GM12878 (cell line): ENCODE data around the gene RETREG1. TPM values are rescaled to one million over a fixed set of nuclear protein-coding genes. Genes with fewer than 3 reads are reported as not detected.

Experiments used
- ATAC-seq: fragments of 200-7000 bp; cut with Tn5 transposase; 3 replicates; pipeline ENCODE4 v1.9.1; 2020; ENCODE audit warnings: mild to moderate bottlenecking, moderate library complexity
- BruUV-seq: library from RNA; stranded (reverse); fragments of 400-500 nt; replicated peaks from 2 replicates; lab custom pipeline; 2021; lab: Mats Ljungman, UMichigan
- CTCF ChIA-PET: fragments of 300-600 bp; sonication (Branson Sonifier 250); formaldehyde crosslinking; extraction: SDS; loops from one replicate; lab custom pipeline; 2021; ENCODE audit warnings: inconsistent platforms; lab: Yijun Ruan, JAX
- POLR2A ChIA-PET: fragments of 350-600 bp; formaldehyde crosslinking; extraction: SDS; loops from one replicate; lab custom pipeline; 2021; ENCODE audit warnings: inconsistent platforms; lab: Charles Lee
- RAD21 ChIA-PET: fragments of 300-600 bp; sonication (Branson Sonifier 250); formaldehyde crosslinking; loops from one replicate; lab custom pipeline; 2023; ENCODE audit warnings: antibody characterized with exemption; ENCODE audit not compliant: unreplicated experiment; lab: Charles Lee
- SMC1A ChIA-PET: fragments of 300-600 bp; sonication (Branson Sonifier 250); formaldehyde crosslinking; loops from one replicate; lab custom pipeline; 2023; ENCODE audit not compliant: unreplicated experiment, uncharacterized antibody; lab: Charles Lee
- DNase-seq: peaks from one replicate; pipeline ENCODE4 v3.0.0-alpha.2; 2011; ENCODE audit warnings: low read depth, low spot score
- FAIRE-seq: peaks from 3 replicates; lab custom pipeline; 2011; peaks lifted over from hg19 to GRCh38; lab: Jason Lieb, UNC
- H2AFZ ChIP-seq: 2 replicates; pipeline ENCODE4 v1.6.0; 2011; ENCODE audit warnings: low read depth, low read length, control low read depth; ENCODE audit not compliant: control insufficient read depth
- H3K27ac ChIP-seq: 2 replicates; pipeline ENCODE4 v1.5.1; 2011; ENCODE audit warnings: control low read depth; ENCODE audit not compliant: control insufficient read depth, insufficient read depth
- H3K27me3 ChIP-seq, 2 experiments: replicated peaks in 1 of 2; 2 replicates each; pipeline versions ENCODE4 v1.6.0 to v1.6.1; 2011; ENCODE audit warnings: low read length in 1 of 2; ENCODE audit not compliant: control insufficient read depth in 2 of 2, insufficient read depth in 2 of 2
- H3K36me3 ChIP-seq, 2 experiments: 2 replicates each; pipeline ENCODE4 v1.5.1; 2011; ENCODE audit warnings: low read length in 1 of 2; ENCODE audit not compliant: control insufficient read depth in 2 of 2, insufficient read depth in 2 of 2
- H3K4me1 ChIP-seq: 2 replicates; pipeline ENCODE4 v1.6.1; 2011; ENCODE audit warnings: mild to moderate bottlenecking, low read length, moderate library complexity, mixed read lengths; ENCODE audit not compliant: control insufficient read depth, insufficient read depth
- H3K4me2 ChIP-seq: 2 replicates; pipeline ENCODE4 v1.6.0; 2011; ENCODE audit warnings: control low read depth; ENCODE audit not compliant: control insufficient read depth, insufficient read depth
- H3K4me3 ChIP-seq: fragments of 200-600 bp; sonication (generic); 2 replicates; pipeline ENCODE4 v1.5.1; 2016
- H3K79me2 ChIP-seq: 2 replicates; pipeline ENCODE4 v1.6.0; 2011; ENCODE audit warnings: low read length; ENCODE audit not compliant: control insufficient read depth, insufficient read depth
- H3K9ac ChIP-seq: 2 replicates; pipeline ENCODE4 v1.8.0; 2011; ENCODE audit warnings: low read length, control low read depth, mixed read lengths; ENCODE audit not compliant: control insufficient read depth, insufficient read depth
- H3K9me3 ChIP-seq: replicated peaks from 3 replicates; pipeline ENCODE4 v1.5.1; 2011; ENCODE audit warnings: mild to moderate bottlenecking, low read length; ENCODE audit not compliant: control insufficient read depth, insufficient read depth
- H4K20me1 ChIP-seq: 2 replicates; pipeline ENCODE4 v1.6.0; 2011; ENCODE audit not compliant: control insufficient read depth, insufficient read depth
- CBX5 ChIP-seq: sonication (generic); IDR thresholded peaks from 2 replicates; pipeline ENCODE4 v1.6.1; 2016; ENCODE audit warnings: low read depth, moderate library complexity, mild to moderate bottlenecking, inconsistent platforms
- DPF2 ChIP-seq: fragments of 450-650 bp; IDR thresholded peaks from 2 replicates; pipeline ENCODE4 v1.6.1; 2017; ENCODE audit warnings: mild to moderate bottlenecking
- FOXM1 ChIP-seq: IDR thresholded peaks from 2 replicates; pipeline ENCODE4 v1.6.1; 2012; ENCODE audit warnings: low read depth, mild to moderate bottlenecking, inconsistent platforms, low read length, moderate library complexity
- HDAC6 ChIP-seq: fragments of 200-600 bp; sonication (generic); IDR thresholded peaks from one replicate; pipeline ENCODE4 v1.8.0; 2017; ENCODE audit warnings: antibody characterized with exemption; ENCODE audit not compliant: unreplicated experiment
- IRF4 ChIP-seq: IDR thresholded peaks from 2 replicates; pipeline ENCODE4 v1.6.1; 2011; ENCODE audit warnings: low read depth, low read length
- KAT2A ChIP-seq: conservative IDR thresholded peaks from 2 replicates; pipeline ENCODE4 v1.6.1; 2011; ENCODE audit warnings: low read depth, low read length; ENCODE audit not compliant: control insufficient read depth
- MAX ChIP-seq: IDR thresholded peaks from 2 replicates; pipeline ENCODE4 v1.6.1; 2012; ENCODE audit warnings: low read depth, low read length, improper control_type of control experiment
- NR2C1 ChIP-seq: fragments of 450-650 bp; IDR thresholded peaks from 2 replicates; pipeline ENCODE4 v1.6.1; 2017; ENCODE audit warnings: antibody characterized with exemption, mild to moderate bottlenecking, moderate library complexity
- POLR2A ChIP-seq: IDR thresholded peaks from 2 replicates; pipeline ENCODE4 v1.6.1; 2011; ENCODE audit warnings: low read depth, mild to moderate bottlenecking, low read length
- SMAD1 ChIP-seq: fragments of 450-650 bp; IDR thresholded peaks from 2 replicates; pipeline ENCODE4 v1.6.1; 2018; ENCODE audit warnings: mild to moderate bottlenecking, low read depth; ENCODE audit not compliant: partially characterized antibody
- STAT3 ChIP-seq: IDR thresholded peaks from 2 replicates; pipeline ENCODE4 v1.6.1; 2011; ENCODE audit warnings: low read depth, low read length, improper control_type of control experiment
- TAF1 ChIP-seq: IDR thresholded peaks from 2 replicates; pipeline ENCODE4 v1.6.1; 2011; ENCODE audit warnings: mild to moderate bottlenecking, low read depth, low read length, borderline replicate concordance
- YY1 ChIP-seq: IDR thresholded peaks from 2 replicates; pipeline ENCODE4 v1.6.1; 2011; ENCODE audit warnings: low read depth, mild to moderate bottlenecking, low read length
- ZBTB11 ChIP-seq: fragments of 450-650 bp; formaldehyde crosslinking; IDR thresholded peaks from 2 replicates; pipeline ENCODE4 v1.5.0; 2022; ENCODE audit warnings: mild to moderate bottlenecking, missing genetic modification characterization
- ZBTB40 ChIP-seq: fragments of 450-650 bp; IDR thresholded peaks from 2 replicates; pipeline ENCODE4 v1.6.1; 2016; ENCODE audit warnings: mild to moderate bottlenecking, moderate library complexity, borderline replicate concordance
- ZNF207 ChIP-seq: fragments of 450-650 bp; IDR thresholded peaks from 2 replicates; pipeline ENCODE4 v1.6.1; 2014; ENCODE audit warnings: antibody characterized with exemption, mild to moderate bottlenecking, borderline replicate concordance
- ZNF24 ChIP-seq: fragments of 450-650 bp; IDR thresholded peaks from 2 replicates; pipeline ENCODE4 v1.6.1; 2017; ENCODE audit warnings: antibody characterized with exemption, mild to moderate bottlenecking
- WGBS: methylation state at CpG from one replicate; pipeline ENCODE4 v1.1.6; 2016; ENCODE audit warnings: low lambda C conversion rate; ENCODE audit not compliant: insufficient replicate concordance, insufficient coverage; ENCODE audit errors: missing lambda C conversion rate; 5-methylcytosine and 5-hydroxymethylcytosine counted together
- in situ Hi-C: fragments of 300-500 bp; cut with MboI; formaldehyde crosslinking; loops from 9 replicates; pipeline ENCODE4 v1.14.3; 2018; ENCODE audit warnings: mixed read lengths
- intact Hi-C: fragments of 100-400 bp; cut with micrococcal nuclease; formaldehyde crosslinking; loops from one replicate; pipeline ENCODE4 v1.14.2; 2022; ENCODE audit not compliant: unreplicated experiment
- polyA plus RNA-seq, 11 experiments: library from polyadenylated mRNA; depleted of rRNA in 4 of 11; unstranded in 6 of 11; stranded (reverse) in 5 of 11; fragments of >200 nt; fragmentation: Nextera tagmentation in 4 of 11; fragmentation: Illumina TruSeq in 1 of 11; extraction: Ambion mirVana in 4 of 11; extraction: Trizol in 1 of 11; gene quantifications; 1 replicate in 1 of 11; 2 replicates in 10 of 11; pipeline versions ENCODE4 v1.2.1 to v1.2.3, GENCODE V29; 2011 to 2016; ENCODE audit warnings: inconsistent platforms in 2 of 11, missing spikeins in 2 of 11, low read depth in 1 of 11
- total RNA-seq, 4 experiments: library from RNA; depleted of rRNA in 3 of 4; stranded (reverse); fragments of >200 nt in 3 of 4; fragmentation: Illumina TruSeq in 1 of 4; extraction: Trizol in 1 of 4; gene quantifications; 2 replicates each; pipeline versions ENCODE4 v1.2.1 to v1.2.3, GENCODE V29; 2013 to 2021

Gene RETREG1
- total and polyA plus RNA-seq, 10 of the 15 experiments (the other 5 are each of a cell fraction or from before 2014, with no cell fraction given): 3.9 to 8.9 (median 6.4) TPM

- in situ Hi-C loops: no loop called here
- no peak for ATAC-seq
- intact Hi-C loops: no loop called here
- H2AFZ ChIP-seq: no peak overlapping the region
- no peaks in the 10 kb centered on the region for H3K27me3 ChIP-seq
- POLR2A ChIA-PET: no interaction called here
- BruUV-seq: no TSS peak
- no peaks in the 10 kb centered on the region for H4K20me1 ChIP-seq
- H3K9me3 ChIP-seq: no peaks in the 10 kb centered on the region
- TF ChIP-seq HDAC6: no peak
- TF ChIP-seq CBX5: no peak
- no peak for TF ChIP-seq ZBTB11 (CRISPR knock-in tag)
- no peak for TF ChIP-seq POLR2A
- TF ChIP-seq SMAD1: no peak
- TF ChIP-seq ZNF24: no peak
- TF ChIP-seq NR2C1: no peak
- TF ChIP-seq YY1: no peak
- no peak for TF ChIP-seq IRF4
- TF ChIP-seq FOXM1: no peak
- no peak for TF ChIP-seq MAX
- TF ChIP-seq DPF2: no peak
- TF ChIP-seq ZBTB40: no peak
- no peak for TF ChIP-seq STAT3
- no peak for TF ChIP-seq ZNF207
- TF ChIP-seq TAF1: no peak
- no peak for TF ChIP-seq KAT2A
- TF ChIP-seq, all 136 proteins: peak for 0
- DNase-seq (no peak), FAIRE-seq (no peak)
- Histone ChIP-seq H3K4me1 (no peaks in the 10 kb centered on the region), H3K4me3 (no peak overlapping the region), H3K79me2 (no peaks in the 10 kb centered on the region), H3K9ac (no peak overlapping the region), H3K4me2 (no peak overlapping the region), H3K27ac (no peak overlapping the region), H3K36me3 (no peaks in the 10 kb centered on the region)
- RAD21 ChIA-PET: no interaction called here
- SMC1A ChIA-PET: interaction anchor here (1.0 to 1.4 kb wide), 2 partner anchors 9 to 22 kb away, joined by 3 read pairs; no protein-coding TSS in a partner anchor
- CTCF ChIA-PET: interaction anchor here (3.0 to 4.1 kb wide), 2 partner anchors 17 to 18 kb away, joined by 10 to 22 read pairs; no protein-coding TSS in a partner anchor
- WGBS: 21% methylated on average over 3 of the region's 3 CpGs
Measured at GRCh38 chr5:16567365-16567764, 49.4 kb downstream of the RETREG1 start.
